Activated CD4-positive, CD25-positive, alpha-beta regulatory T cell treated with anti-CD3 and anti-CD28 coated beads, Interleukin-2, amount 50 U/mL, for 24 hours (primary cell): Measurements from ENCODE around the gene SLC31A2.

Experiments used
- ATAC-seq, 2 donors: fragments of 150-1000 bp; cut with Tn5 transposase; one replicate each; pipeline ENCODE4 v1.10.0; 2021; ENCODE audit warnings: mild to moderate bottlenecking in 1 of 2, moderate library complexity in 1 of 2

Gene SLC31A2

GRCh38 chr9:113151696-113152630 lies 1.2 kb downstream of the SLC31A2 start:
- no peak for ATAC-seq

GRCh38 chr9:113152699-113153098 lies 1.9 kb downstream of the SLC31A2 start:
- ATAC-seq: no peak

- no peak for ATAC-seq
These were observed 2.8 kb downstream of the SLC31A2 start for GRCh38 chr9:113153599-113153998.

- no peak for ATAC-seq
These were observed 3.7 kb downstream of the SLC31A2 start for GRCh38 chr9:113154471-113154870.

- no peak for ATAC-seq
These were observed 4.1 kb downstream of the SLC31A2 start for GRCh38 chr9:113154946-113155345.

- ATAC-seq: peak in 1 of 2 donors; percentile 37
These were observed 5.2 kb downstream of the SLC31A2 start for GRCh38 chr9:113155911-113156588.

- no peak for ATAC-seq
These were observed 6.1 kb downstream of the SLC31A2 start for GRCh38 chr9:113156880-113157279.

GRCh38 chr9:113158446-113158845 lies 7.6 kb downstream of the SLC31A2 start:
- no peak for ATAC-seq

- no peak for ATAC-seq
These were observed 9.8 kb downstream of the SLC31A2 start for GRCh38 chr9:113160571-113160970.

GRCh38 chr9:113163001-113163400 lies 12.2 kb downstream of the SLC31A2 start:
- no peak for ATAC-seq

- ATAC-seq: no peak
These were observed 13.9 kb downstream of the SLC31A2 start for GRCh38 chr9:113164536-113165300.

- no peak for ATAC-seq
These were observed 15.2 kb downstream of the SLC31A2 start for GRCh38 chr9:113166039-113166438.

GRCh38 chr9:113168809-113169208 lies 18.0 kb downstream of the SLC31A2 start:
- ATAC-seq: no peak

- no peak for ATAC-seq
These were observed 22.5 kb downstream of the SLC31A2 start for GRCh38 chr9:113173341-113173740.

- ATAC-seq: no peak
These were observed 26.0 kb downstream of the SLC31A2 start for GRCh38 chr9:113176803-113177202.

GRCh38 chr9:113177251-113177650 lies 26.4 kb downstream of the SLC31A2 start:
- ATAC-seq: no peak

GRCh38 chr9:113178087-113178486 lies 27.3 kb downstream of the SLC31A2 start:
- no peak for ATAC-seq

GRCh38 chr9:113179839-113180238 lies 29.0 kb downstream of the SLC31A2 start:
- no peak for ATAC-seq

- ATAC-seq: no peak
These were observed 30.4 kb downstream of the SLC31A2 start for GRCh38 chr9:113181165-113181564.

GRCh38 chr9:113183956-113184488 lies 33.2 kb downstream of the SLC31A2 start:
- no peak for ATAC-seq

GRCh38 chr9:113184539-113184938 lies 33.7 kb downstream of the SLC31A2 start:
- ATAC-seq: no peak

GRCh38 chr9:113185271-113185670 lies 34.5 kb downstream of the SLC31A2 start:
- no peak for ATAC-seq
